GM18867 (cell line): ENCODE data around the gene XPC.

ENCODE experiments used
- ATAC-seq: cut with Tn5 transposase; IDR thresholded peaks from one replicate; pipeline ENCODE4 v1.9.1; 2021; ENCODE audit warnings: mild to moderate bottlenecking, moderate library complexity; ENCODE audit not compliant: unreplicated experiment

Gene XPC

DNA sequence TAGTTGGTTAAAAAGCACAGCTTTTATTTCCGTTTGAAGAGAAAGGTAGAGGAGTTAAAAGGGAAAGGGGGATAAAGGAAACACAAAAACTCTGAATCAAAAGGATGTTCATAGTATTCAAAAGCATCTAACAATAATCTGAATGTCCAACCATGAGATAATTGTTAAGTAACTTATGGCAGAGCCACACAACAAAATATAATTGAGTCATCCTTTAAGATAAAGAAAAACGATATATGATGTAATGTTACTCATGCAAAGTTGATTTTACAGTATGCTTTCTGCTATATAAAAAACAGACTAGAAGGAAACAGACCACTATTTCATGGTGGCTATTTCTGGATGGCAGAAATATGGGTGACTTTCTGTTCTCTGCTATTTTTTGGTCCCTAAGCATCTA lies 3.9 kb downstream of the XPC start:
- no peak for ATAC-seq

GRCh38 chr3:14172496-14172895 lies 5.9 kb downstream of the XPC start:
- ATAC-seq = no peak

DNA sequence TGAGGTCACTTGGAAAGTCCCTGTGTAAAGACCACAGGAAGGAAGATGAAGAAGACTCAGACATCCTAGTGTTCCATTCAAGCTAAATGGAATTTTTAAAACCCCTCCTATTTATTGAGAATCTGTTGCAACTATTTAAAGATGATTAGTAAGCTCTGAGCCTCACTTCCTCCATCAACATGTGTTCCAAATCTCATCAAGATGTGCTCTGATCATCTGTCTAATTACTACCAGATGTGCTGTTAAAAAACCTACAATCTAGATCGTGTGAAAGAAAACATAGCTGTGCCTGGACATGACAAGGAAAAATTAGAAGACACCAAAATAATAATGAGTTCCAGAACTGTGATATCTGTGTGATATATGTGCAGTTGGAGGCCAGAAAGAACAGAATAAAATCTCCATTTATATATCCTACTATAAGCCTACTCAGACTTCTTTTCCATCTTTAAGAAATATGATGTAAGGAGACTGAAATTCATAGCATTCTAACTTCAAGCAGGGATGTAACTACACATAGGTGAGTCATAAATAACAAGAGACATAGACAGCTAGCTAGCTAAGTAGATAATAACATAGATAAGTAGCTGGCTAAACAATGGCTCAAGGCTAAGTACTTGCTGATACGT lies 7.8 kb downstream of the XPC start:
- ATAC-seq = no peak

DNA sequence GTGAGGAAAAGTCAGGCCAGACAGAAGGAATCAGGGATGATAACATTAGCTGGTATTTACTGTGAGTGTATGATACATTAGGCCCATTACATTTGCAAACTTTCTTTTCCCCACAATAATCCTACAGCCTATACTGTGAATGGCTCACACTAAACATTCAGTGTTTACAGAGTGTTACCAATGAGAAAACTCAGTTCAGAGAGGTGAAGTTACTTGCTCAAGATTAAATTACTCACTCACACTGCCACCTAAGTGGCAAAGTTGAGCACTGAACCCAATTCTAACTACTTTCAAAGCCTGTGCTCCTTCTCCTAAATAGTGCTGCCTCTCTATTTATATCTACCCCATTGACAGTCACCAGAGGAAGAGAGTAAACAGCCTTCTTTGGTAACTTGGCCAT lies 8.5 kb downstream of the XPC start:
- ATAC-seq = no peak

GRCh38 chr3:14169435-14169834 lies 9.0 kb downstream of the XPC start:
- no peak for ATAC-seq

GRCh38 chr3:14166877-14167603 lies 11.4 kb downstream of the XPC start:
- no peak for ATAC-seq

GRCh38 chr3:14162178-14162577 lies 16.2 kb downstream of the XPC start:
- ATAC-seq = no peak

DNA sequence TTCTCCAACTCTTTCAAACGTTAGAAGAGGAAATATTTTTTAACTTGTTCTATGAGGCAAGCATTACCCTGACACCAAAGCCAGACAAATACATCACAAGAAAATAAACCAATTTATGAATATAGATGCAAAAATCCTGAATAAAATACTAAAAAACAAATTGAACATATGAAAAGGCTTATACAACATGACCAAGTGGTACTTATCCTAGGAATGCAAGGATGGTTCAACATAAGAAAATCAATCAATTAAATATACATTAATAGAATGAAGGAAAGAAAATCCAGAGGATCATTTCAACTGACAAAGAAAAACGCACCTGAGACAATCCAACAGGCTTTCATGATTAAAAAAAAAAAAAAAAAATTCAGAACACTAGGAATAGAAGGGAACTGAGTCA lies 17.1 kb downstream of the XPC start:
- no peak for ATAC-seq

- no peak for ATAC-seq
Measured at GRCh38 chr3:14159426-14159825, 19.0 kb downstream of the XPC start.

GRCh38 chr3:14158370-14158769 lies 20.0 kb downstream of the XPC start:
- ATAC-seq = no peak

- no peak for ATAC-seq
Measured at GRCh38 chr3:14157951-14158350, 20.4 kb downstream of the XPC start.

- ATAC-seq = no peak
Measured at GRCh38 chr3:14156843-14157561, 21.4 kb downstream of the XPC start.

GRCh38 chr3:14156201-14156600 lies 22.2 kb downstream of the XPC start:
- no peak for ATAC-seq

GRCh38 chr3:14154895-14155440 lies 23.4 kb downstream of the XPC start:
- no peak for ATAC-seq

- ATAC-seq = no peak
Measured at GRCh38 chr3:14154276-14154675, 24.1 kb downstream of the XPC start.

DNA sequence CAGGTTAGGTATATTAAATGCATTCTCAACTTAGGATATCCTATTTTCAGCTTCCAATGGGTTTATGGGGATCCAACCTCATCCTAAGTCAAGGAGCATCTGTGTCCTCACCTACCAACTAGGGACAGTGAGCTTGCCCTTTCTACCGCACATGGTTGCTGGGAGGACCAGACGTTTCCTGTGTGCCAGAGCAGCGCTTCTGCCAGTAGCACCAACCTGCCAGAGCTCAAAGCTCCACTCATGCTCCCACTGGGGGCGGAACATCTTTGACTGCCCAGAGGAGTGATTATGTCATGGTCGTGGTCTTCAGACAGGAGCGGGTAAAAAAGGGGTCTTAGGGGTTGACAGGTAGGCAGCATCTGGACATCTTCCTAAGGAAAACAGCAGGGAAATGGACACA lies 24.7 kb downstream of the XPC start:
- no peak for ATAC-seq

GRCh38 chr3:14152963-14153355 lies 25.4 kb downstream of the XPC start:
- ATAC-seq = no peak

DNA sequence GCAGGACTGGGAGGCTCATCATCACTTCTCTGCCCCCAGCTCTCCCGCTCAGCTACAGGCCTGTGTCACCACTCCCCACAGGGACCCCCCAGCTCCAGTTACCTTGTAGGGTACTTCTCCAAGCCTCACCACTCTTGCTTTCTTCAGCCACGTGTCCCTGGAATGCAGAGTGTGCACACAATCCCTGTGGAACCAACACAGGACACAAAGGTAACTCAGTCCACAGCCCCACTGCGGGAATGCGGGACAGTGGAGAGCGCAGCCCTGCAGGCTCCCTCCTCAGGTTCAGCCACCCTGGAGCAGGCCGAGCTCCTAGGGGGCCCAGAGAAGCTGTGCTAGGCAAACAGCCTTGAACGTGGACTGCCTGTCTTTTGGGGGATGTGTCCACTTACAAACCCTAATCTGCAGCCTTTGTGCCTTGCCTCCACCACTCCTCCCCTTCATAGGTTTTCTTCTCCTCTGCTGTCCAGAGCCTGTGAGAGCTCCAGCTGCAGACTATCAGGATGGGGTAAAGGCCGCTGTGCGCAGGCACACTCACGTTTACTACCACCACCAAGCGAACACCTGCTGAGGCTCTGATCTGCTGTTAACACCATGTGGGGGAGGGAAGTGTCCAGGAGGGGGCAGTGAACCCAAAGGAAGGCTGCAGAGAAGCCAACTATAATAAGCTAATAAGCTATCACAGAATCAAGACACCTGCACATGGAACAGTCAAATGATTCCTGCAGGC lies 26.0 kb downstream of the XPC start:
- ATAC-seq = no peak

GRCh38 chr3:14151471-14152083 lies 26.8 kb downstream of the XPC start:
- no peak for ATAC-seq

GRCh38 chr3:14150491-14151230 lies 27.7 kb downstream of the XPC start:
- ATAC-seq = no peak
